Measurements from ENCODE around the gene OLA1.

Gene OLA1

DNA sequence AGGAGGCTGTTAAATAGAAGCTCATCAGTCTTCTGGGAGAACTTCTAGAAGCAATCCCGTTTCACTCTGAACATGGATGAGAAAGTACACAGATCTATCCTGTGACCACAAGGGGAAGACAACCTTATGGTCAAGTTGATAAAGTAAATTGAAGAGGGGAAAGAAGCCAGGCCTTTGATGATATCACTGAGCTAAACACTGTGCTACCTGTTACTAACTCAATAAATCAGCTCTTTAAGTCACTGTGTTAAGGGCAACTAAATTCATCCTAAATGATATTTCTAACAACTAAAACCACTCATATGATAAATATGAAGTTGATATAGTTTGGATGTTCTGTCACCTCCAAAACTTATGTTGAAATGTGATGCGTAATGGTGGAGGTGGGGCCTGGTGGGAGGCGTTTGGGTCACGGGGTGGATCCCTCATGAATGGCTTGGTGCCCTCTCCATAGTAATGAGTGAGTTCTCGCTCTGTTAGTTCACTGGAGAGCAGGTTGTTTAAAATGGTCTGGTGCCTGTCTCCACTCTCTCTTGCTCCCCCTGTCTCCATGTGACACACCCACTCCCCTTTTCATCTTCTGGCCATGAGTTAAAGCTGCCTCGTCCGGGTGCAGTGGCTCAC, 23.6 kb downstream of the OLA1 start:
- DNase-seq (ENCODE audit: low read depth) = no peak

GRCh38 chr2:174224125-174224524, 24.2 kb downstream of the OLA1 start:
- no peak for DNase-seq (ENCODE audit: low read depth)

DNA sequence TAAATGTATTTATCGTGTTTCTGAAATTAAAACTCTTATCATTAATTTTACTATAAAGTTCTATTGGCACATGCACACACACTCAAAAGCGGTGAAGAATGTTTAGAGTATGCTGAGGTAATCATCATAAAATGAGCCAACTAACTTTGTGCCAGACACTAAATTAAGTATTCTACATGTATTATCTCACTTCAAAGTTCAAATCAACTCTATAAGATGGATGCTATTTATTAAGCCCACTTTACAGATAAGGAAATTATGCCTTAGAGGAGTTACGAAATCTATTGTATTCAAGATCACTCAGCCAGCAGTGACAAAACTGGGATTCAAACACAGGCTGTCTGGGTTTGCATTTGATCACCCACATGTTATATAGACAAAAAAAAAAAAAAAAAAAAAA, 24.9 kb downstream of the OLA1 start:
- DNase-seq (ENCODE audit: low read depth) = no peak

DNA sequence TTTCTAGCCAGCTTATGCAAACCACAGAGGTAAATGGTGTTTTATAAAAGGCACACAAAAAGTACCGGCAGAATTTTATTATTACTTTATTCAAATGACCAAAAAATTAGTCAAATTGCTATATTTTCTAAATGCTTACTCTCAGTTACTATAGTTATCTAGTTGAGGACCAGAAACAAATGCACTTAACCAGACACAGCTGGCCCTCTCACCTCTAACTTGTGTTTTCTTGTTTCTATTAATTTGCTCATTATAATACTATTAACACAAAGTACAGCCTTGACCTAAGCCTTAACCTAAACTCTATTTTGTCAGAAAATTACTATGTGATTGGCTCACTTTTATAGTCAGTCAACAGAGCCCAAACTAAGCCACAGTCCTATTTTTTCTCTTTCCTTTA, 26.2 kb downstream of the OLA1 start:
- no peak for DNase-seq (ENCODE audit: low read depth)

- no peak for DNase-seq (ENCODE audit: low read depth)
These were observed 29.0 kb downstream of the OLA1 start for GRCh38 chr2:174219321-174219720.

DNA sequence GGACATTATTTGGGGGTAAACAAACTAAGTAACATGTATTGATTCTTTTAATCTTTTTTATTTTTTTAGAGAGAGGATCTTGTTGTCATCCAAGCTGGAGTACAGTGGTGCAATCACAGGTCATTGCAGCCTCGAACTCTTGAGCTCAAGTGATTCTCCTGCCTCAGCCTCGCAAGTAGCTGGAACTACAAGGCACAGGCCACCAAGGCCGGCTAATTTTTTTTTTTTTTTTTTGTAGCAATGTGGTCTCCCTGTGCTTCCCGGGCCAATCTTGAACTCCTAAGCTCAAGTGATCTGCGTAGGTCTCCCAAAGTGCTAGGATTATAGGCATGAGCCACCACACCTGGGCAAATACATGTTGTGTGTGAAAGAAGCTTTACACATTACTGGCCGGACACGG, 29.6 kb downstream of the OLA1 start:
- no peak for DNase-seq (ENCODE audit: low read depth)

DNA sequence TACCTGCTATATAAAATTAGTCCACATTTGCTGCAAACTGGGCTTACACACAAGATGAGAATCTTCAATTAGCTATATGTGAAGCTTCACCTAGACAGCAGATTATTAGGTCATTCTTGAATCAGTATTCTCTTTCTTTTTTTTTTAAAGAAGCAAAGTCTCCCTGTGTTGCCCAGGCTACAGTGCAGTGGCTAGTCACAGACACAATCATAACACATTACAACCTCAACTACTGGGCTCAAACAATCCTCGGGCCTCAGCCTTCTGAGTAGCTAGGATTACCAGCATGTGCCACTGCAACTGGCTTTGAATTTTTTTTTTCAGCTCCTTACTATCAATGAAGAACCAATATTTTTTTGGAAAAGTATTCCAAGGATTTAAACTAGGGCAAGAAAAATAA, 30.5 kb downstream of the OLA1 start:
- DNase-seq (ENCODE audit: low read depth) = no peak

GRCh38 chr2:174211954-174212353, 36.4 kb downstream of the OLA1 start:
- DNase-seq (ENCODE audit: low read depth) = no peak

- DNase-seq (ENCODE audit: low read depth) = no peak
These were observed 37.5 kb downstream of the OLA1 start for GRCh38 chr2:174210862-174211261.

DNA sequence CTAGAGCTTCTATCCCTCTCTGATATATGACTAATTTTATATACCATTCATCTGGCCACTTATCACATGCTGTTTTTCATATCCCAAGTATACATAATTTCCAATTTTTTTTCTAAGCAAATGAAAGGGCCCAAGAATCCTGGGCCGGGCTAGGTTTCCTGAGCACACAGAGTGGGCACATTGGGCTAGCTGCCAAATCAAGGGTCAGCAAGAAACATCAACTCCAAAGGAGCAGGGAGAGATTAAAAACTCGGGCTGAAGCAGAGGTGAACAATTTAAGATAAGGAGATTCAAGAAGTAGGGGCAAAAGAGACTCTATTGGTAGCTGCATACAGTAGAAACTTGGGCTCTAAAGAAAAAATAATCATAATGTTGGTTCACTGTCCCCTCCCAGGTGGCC, 39.0 kb downstream of the OLA1 start:
- no peak for DNase-seq (ENCODE audit: low read depth)

- no peak for DNase-seq (ENCODE audit: low read depth)
These were observed 40.3 kb downstream of the OLA1 start for GRCh38 chr2:174208026-174208425.

DNA sequence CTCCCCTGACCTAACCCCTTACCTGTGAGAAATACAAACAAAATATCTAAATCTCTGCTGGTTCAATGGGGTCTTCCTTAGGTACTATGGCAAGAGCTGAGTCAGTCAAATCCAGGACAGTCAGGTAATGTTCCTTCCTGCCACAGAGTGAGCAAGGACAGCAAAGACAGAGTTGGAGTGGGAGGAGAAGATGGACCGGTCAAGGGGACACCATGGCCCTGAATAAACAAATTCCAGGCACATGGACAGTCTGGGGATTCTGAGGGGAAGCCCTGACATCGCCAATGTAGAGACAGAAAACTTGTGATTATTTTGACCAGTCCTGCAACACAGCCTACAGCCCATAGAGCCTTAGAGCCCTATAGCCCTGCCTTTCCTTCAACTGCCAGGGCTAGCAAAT, 42.8 kb downstream of the OLA1 start:
- no peak for DNase-seq (ENCODE audit: low read depth)

GRCh38 chr2:174202188-174202587, 46.1 kb downstream of the OLA1 start:
- no peak for DNase-seq (ENCODE audit: low read depth)

DNA sequence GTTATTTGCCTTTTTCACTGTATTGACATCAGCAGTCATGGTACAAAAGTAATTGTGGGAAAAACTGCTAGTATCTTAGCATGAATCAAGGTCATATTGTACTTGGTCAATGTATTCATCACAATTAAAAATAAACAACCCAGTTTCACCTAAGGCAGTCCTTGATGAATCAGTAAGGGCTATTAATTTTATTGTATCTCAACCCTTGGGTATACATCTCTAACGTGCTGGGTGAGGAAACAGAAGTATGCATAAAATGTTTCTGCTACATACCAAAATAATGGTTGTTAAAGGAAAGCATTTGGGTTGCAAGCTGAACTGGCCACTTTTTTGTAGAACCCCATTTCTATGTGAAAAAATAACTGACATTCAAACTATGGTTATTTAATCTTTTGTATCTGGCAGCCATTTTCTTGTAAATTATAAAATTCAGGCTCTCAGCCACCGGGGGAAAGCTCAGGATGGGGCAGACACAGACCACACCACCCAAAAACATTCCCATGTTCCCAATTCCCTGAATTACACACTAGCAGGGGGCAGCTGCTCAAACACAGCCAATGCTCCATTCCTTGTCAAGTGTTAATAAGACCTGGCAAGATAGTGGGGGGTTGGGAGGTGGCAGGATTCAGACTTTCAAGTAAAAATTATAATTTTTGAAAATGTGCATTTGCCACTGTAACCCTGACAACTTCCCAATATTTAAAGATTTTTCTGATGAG, 49.3 kb downstream of the OLA1 start:
- DNase-seq (ENCODE audit: low read depth) = no peak

DNA sequence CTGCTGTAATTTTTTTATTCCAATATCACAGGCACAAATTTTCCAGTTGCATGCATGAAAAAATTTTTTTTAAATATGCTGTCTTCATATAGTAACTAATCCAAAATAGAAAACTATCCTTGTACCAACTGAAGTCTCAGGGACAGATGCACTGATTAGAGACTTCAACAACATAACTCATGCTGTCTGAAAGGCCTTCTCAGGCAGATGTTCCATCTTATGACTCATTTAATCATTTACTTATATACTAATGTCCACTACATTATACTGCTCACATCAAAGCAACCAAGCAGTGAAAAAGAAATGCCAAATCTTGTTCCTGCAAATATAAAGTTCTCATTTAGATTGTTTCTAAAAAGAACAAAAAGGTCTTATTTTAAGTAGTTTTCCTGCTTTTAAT, 53.1 kb downstream of the OLA1 start:
- no peak for DNase-seq (ENCODE audit: low read depth)

DNA sequence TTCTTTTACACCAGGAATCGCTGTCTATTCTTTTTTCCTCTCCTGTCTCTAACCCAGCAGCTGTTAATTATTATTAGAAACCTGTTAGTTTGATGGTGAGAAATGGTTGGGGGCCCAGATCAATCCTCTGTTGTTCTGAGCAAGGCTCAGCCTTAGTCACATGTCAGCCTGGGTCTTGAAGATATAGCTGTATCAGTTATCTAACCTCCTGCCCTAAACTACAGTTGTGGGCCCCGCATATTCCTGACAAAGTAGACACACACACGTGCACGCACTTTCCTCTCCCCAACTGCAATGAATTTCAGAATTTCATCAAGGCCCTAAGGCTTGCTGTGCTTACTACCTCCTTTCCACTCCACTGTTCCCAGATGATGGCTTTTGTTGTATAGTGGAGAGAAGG, 54.6 kb downstream of the OLA1 start:
- no peak for DNase-seq (ENCODE audit: low read depth)

- no peak for DNase-seq (ENCODE audit: low read depth)
These were observed 55.7 kb downstream of the OLA1 start for GRCh38 chr2:174192664-174193063.

DNA sequence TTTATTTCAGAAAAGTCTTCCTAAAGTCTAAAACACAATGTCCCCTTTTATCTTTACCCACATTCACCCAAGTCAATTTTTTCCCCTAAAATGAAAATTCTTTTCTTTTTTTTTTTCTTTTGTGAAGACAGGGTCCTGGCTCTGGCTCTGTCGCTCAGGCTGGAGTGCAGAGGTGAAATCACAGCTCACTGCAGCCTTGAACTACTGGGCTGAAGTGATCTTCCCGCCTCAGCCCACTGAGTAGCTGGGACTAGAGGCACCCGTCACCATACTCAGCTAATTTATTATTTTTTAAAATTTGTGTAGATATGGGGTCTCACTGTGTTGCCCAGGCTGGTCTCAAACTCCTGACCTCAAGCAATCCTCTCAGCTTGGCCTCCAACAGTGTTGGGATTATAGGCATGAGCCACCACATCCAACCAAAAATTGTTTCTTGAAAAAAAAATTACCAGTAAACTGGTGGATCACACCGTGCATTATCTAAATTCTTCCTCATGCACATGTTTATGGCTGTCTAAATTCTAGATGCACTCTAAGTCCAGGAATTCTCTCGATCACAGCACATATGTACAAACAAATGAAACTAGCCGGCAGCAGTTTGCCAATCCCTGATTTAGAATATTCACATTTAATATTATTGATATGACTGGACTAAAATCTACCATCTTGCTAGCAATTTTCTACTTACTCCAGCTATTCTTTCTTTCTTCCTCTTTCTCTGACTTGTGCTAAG, 56.8 kb downstream of the OLA1 start:
- DNase-seq (ENCODE audit: low read depth) = no peak

DNA sequence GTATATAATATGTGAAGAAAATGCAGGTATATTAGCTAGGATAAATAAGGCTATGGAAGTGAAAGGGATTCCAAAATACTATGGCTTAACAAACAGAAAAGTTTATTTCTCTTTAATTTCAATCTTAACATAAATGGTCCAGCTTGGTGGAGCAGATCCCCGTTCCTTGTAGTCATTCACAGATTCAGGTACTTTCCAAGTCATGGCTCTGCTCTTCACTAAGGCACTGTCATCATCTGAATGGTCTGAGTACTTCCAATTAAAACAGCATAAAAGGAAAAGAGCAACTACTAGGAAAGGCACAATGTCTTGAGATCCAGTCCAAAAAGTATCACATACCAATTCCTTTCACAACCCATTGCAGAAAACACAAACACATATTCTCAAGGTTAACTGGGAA, 63.4 kb downstream of the OLA1 start:
- DNase-seq (ENCODE audit: low read depth) = no peak

GRCh38 chr2:174184504-174184903, 63.8 kb downstream of the OLA1 start:
- DNase-seq (ENCODE audit: low read depth) = no peak

DNA sequence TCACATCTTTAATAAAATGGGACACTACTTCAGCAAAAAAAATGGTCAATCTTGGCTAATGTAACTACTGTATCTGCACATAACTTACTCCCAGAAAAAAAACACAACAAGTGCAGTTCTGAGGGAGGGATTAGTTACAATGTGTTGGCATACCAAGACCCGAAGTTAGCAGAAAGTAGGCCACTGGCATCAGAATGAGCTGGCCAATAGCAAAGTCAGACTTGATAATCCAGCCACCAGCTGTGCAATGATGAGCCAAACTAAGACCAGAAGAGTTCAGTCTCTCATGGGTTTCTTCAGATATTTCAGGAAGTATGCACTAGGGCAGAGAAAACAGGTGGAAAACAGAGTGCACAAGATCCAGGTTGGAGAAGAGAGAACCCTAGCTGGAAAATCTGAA, 65.3 kb downstream of the OLA1 start:
- no peak for DNase-seq (ENCODE audit: low read depth)

- no peak for DNase-seq (ENCODE audit: low read depth)
These were observed 67.0 kb downstream of the OLA1 start for GRCh38 chr2:174181368-174181767.

GRCh38 chr2:174180726-174181236, 67.6 kb downstream of the OLA1 start:
- DNase-seq (ENCODE audit: low read depth) = no peak

Data from stimulated activated CD8-positive, alpha-beta memory T cell treated with anti-CD3 and anti-CD28 coated beads, Interleukin-12 subunit alpha, Interleukin-12 subunit beta, amount 100 ng/mL, for 4 hours (primary cell).